Sigmoid colon (tissue), 7 donors: ENCODE measurements around the gene AASDHPPT. TPM values are rescaled to one million over a fixed set of nuclear protein-coding genes. Genes with fewer than 3 reads are reported as not detected.

Experiments
- DNase-seq: peaks from one replicate; pipeline ENCODE4 v3.0.0-alpha.2; 2019
- H3K27ac ChIP-seq, 4 donors: fragments of 200-600 bp; sonication (generic); one replicate each; pipeline ENCODE4 v1.5.1; 2016 to 2019; ENCODE audit warnings: mild to moderate bottlenecking in 1 of 4
- H3K27me3 ChIP-seq, 3 donors: fragments of 200-600 bp; sonication (generic); one replicate each; pipeline ENCODE4 v1.5.1; 2019; ENCODE audit warnings: mild to moderate bottlenecking in 1 of 3
- H3K36me3 ChIP-seq, 4 donors: fragments of 200-600 bp; sonication (generic); one replicate each; pipeline ENCODE4 v1.5.1; 2016 to 2019
- H3K4me1 ChIP-seq, 4 donors: fragments of 200-600 bp; sonication (generic); one replicate each; pipeline ENCODE4 v1.5.1; 2017 to 2019
- H3K4me3 ChIP-seq, 4 donors: fragments of 200-600 bp; sonication (generic); one replicate each; pipeline ENCODE4 v1.5.1; 2017 to 2019; ENCODE audit warnings: mild to moderate bottlenecking in 2 of 4, moderate library complexity in 1 of 4
- H3K9me3 ChIP-seq, 4 donors: fragments of 200-600 bp in 3 of 4; sonication (generic) in 3 of 4; one replicate each; pipeline versions ENCODE4 v1.5.1 to v1.6.1; 2013 to 2019
- CTCF ChIP-seq, 4 experiments: fragments of 450-650 bp in 3 of 4; fragments of 200-600 bp in 1 of 4; IDR thresholded peaks; one replicate each; pipeline ENCODE4 v1.5.1; 2016 to 2019; ENCODE audit warnings: antibody characterized with exemption in 4 of 4, mild to moderate bottlenecking in 3 of 4, moderate library complexity in 2 of 4
- EP300 ChIP-seq, 4 donors: sonication (generic); formaldehyde crosslinking; IDR thresholded peaks; one replicate each; pipeline ENCODE4 v1.6.1; 2017; ENCODE audit warnings: antibody characterized with exemption in 4 of 4
- POLR2A ChIP-seq, 2 donors: fragments of 450-650 bp; IDR thresholded peaks; one replicate each; pipeline ENCODE4 v1.6.1; 2016; ENCODE audit warnings: antibody characterized with exemption in 2 of 2, mild to moderate bottlenecking in 2 of 2, moderate library complexity in 2 of 2
- POLR2AphosphoS5 ChIP-seq, 4 donors: sonication (generic); formaldehyde crosslinking; IDR thresholded peaks; one replicate each; pipeline ENCODE4 v1.6.1; 2017; ENCODE audit warnings: antibody characterized with exemption in 4 of 4
- WGBS, 2 donors: extraction: QIAGEN DNeasy Blood & Tissue Kit; methylation state at CpG; one replicate each; pipeline ENCODE4 v1.1.7; 2013; 5-methylcytosine and 5-hydroxymethylcytosine counted together
- intact Hi-C: fragments of 100-400 bp; cut with DNase I; formaldehyde crosslinking; loops from one replicate; pipeline ENCODE4 v1.15.1; 2023
- polyA plus RNA-seq, 3 donors: library from polyadenylated mRNA; stranded (reverse); fragments of 200-250 nt; gene quantifications; one replicate each; pipeline ENCODE4 v1.2.3, GENCODE V29; 2013
- total RNA-seq, 4 donors: library from RNA; depleted of rRNA; stranded (reverse); fragments of >200 nt; gene quantifications; one replicate each; pipeline ENCODE4 v1.1.0, GENCODE V29; 2016
- donor health status: healthy with polysubstance abuse.
- donor health status: Bipolar disorder and iron deficiency.
- donor health status: healthy.

Gene AASDHPPT
- total and polyA plus RNA-seq, 7 donors, result 8.4 to 36.8 (median 32.5) TPM

GRCh38 chr11:106128740-106129139 is 51.3 kb downstream of the AASDHPPT start:
- Histone ChIP-seq H3K4me1 (no peaks in the 10 kb centered on the region), H3K36me3 (no peaks in the 10 kb centered on the region), H3K4me3 (no peak overlapping the region), H3K27ac (no peak overlapping the region), H3K9me3 (no peaks in the 10 kb centered on the region), H3K27me3 (no peaks in the 10 kb centered on the region)
- no peak for DNase-seq
- WGBS, 2 donors, result 76 to 87% methylated on average over 2 of the region's 2 CpGs
- intact Hi-C loops, result no loop called here
- TF ChIP-seq POLR2AphosphoS5 (IDR thresholded peaks at IDR 0.05) (no peak), EP300 (IDR thresholded peaks at IDR 0.05) (no peak), POLR2A (IDR thresholded peaks at IDR 0.05) (no peak), CTCF (IDR thresholded peaks at IDR 0.05) (no peak)

GRCh38 chr11:106131998-106132397 is 54.5 kb downstream of the AASDHPPT start:
- TF ChIP-seq CTCF (IDR thresholded peaks at IDR 0.05), result no peak
- TF ChIP-seq POLR2A (IDR thresholded peaks at IDR 0.05), result no peak
- TF ChIP-seq EP300 (IDR thresholded peaks at IDR 0.05), result no peak
- TF ChIP-seq POLR2AphosphoS5 (IDR thresholded peaks at IDR 0.05), result no peak
- Histone ChIP-seq H3K27me3 (no peaks in the 10 kb centered on the region), H3K4me3 (no peak overlapping the region), H3K27ac (no peak overlapping the region), H3K4me1 (no peaks in the 10 kb centered on the region), H3K9me3 (no peaks in the 10 kb centered on the region), H3K36me3 (no peaks in the 10 kb centered on the region)
- 94 to 95% methylated on average over 2 of the region's 2 CpGs for WGBS, 2 donors
- DNase-seq, result no peak
- intact Hi-C loops, result no loop called here

- no peak overlapping the region for H3K27ac ChIP-seq
- intact Hi-C loops, result no loop called here
- WGBS, 2 donors, result 78 to 85% methylated on average over 3 of the region's 3 CpGs
These were observed 55.3 kb downstream of the AASDHPPT start for GRCh38 chr11:106132582-106133354.

GRCh38 chr11:106133529-106133928 is 56.1 kb downstream of the AASDHPPT start:
- no peaks in the 10 kb centered on the region for H3K4me1 ChIP-seq
- H3K36me3 ChIP-seq, result no peaks in the 10 kb centered on the region
- H3K4me3 ChIP-seq, result no peak overlapping the region
- intact Hi-C loops, result no loop called here
- DNase-seq, result no peak
- TF ChIP-seq EP300 (IDR thresholded peaks at IDR 0.05) (no peak), POLR2A (IDR thresholded peaks at IDR 0.05) (no peak), CTCF (IDR thresholded peaks at IDR 0.05) (no peak), POLR2AphosphoS5 (IDR thresholded peaks at IDR 0.05) (no peak)
- no peaks in the 10 kb centered on the region for H3K27me3 ChIP-seq
- H3K27ac ChIP-seq, result no peak overlapping the region
- H3K9me3 ChIP-seq, result no peaks in the 10 kb centered on the region

More at GRCh38 chr11:106132582-106133354, 55.3 kb downstream of the AASDHPPT start:
- no peaks in the 10 kb centered on the region for H3K36me3 ChIP-seq
- TF ChIP-seq EP300 (IDR thresholded peaks at IDR 0.05), result no peak
- TF ChIP-seq CTCF (IDR thresholded peaks at IDR 0.05), result no peak
- TF ChIP-seq POLR2AphosphoS5 (IDR thresholded peaks at IDR 0.05), result no peak
- no peak for TF ChIP-seq POLR2A (IDR thresholded peaks at IDR 0.05)
- no peaks in the 10 kb centered on the region for H3K4me1 ChIP-seq
- no peak overlapping the region for H3K4me3 ChIP-seq
- DNase-seq, result no peak
- no peaks in the 10 kb centered on the region for H3K9me3 ChIP-seq
- H3K27me3 ChIP-seq, result no peaks in the 10 kb centered on the region

- H3K4me3 ChIP-seq, result no peak overlapping the region
- no peak for TF ChIP-seq CTCF (IDR thresholded peaks at IDR 0.05)
- TF ChIP-seq POLR2AphosphoS5 (IDR thresholded peaks at IDR 0.05), result no peak
- TF ChIP-seq EP300 (IDR thresholded peaks at IDR 0.05), result no peak
- no peak for TF ChIP-seq POLR2A (IDR thresholded peaks at IDR 0.05)
- DNase-seq, result no peak
- intact Hi-C loops, result no loop called here
- H3K36me3 ChIP-seq, result no peaks in the 10 kb centered on the region
- H3K4me1 ChIP-seq, result no peaks in the 10 kb centered on the region
- H3K27me3 ChIP-seq, result no peaks in the 10 kb centered on the region
- H3K9me3 ChIP-seq, result no peaks in the 10 kb centered on the region
- H3K27ac ChIP-seq, result no peak overlapping the region
These were observed 59.6 kb downstream of the AASDHPPT start for GRCh38 chr11:106137061-106137460.
